ENCODE data around the gene ZDHHC14. TPM values are rescaled to one million over a fixed set of nuclear protein-coding genes. Genes with fewer than 3 reads are reported as not detected.

The ZDHHC14 gene
- total RNA-seq, 1 experiment from 2014 or later, result 3.2 TPM

GRCh38 chr6:157627195-157627966, 246.4 kb downstream of the ZDHHC14 start:
- ChIA-PET CTCF (no interaction called here), POLR2A (ENCODE audit: low non-redundant PET) (no interaction called here)
- DNase-seq (ENCODE audit: low spot score), result no peak
- intact Hi-C loops (cut with micrococcal nuclease; ENCODE audit: unreplicated experiment), result no loop called here
- no peaks in the 10 kb centered on the region for H3K36me3 ChIP-seq (ENCODE audit: insufficient read depth, low read length, poor library complexity, severe bottlenecking)
- no peaks in the 10 kb centered on the region for H3K27me3 ChIP-seq (replicated peaks; ENCODE audit: insufficient read depth, low read depth, low read length, poor library complexity)
- H3K9me3 ChIP-seq (ENCODE audit: low read depth, low read length, poor library complexity, severe bottlenecking), result no peaks in the 10 kb centered on the region
- BruUV-seq (replicated peaks), result no TSS peak
- TF ChIP-seq EZH2 (IDR thresholded peaks at IDR 0.05; ENCODE audit: borderline replicate concordance, low read depth, low read length, poor library complexity, severe bottlenecking), result no peak
- no peak for TF ChIP-seq CTCF (conservative IDR thresholded peaks at IDR 0.05; ENCODE audit: low read depth, low read length)
- no peak overlapping the region for H3K4me3 ChIP-seq (ENCODE audit: low read depth, low read length, poor library complexity, severe bottlenecking)
- no peak overlapping the region for H3K27ac ChIP-seq (ENCODE audit: low read depth, low read length, poor library complexity, severe bottlenecking)
- H3K4me1 ChIP-seq (ENCODE audit: insufficient read depth, low read length, poor library complexity, severe bottlenecking), result no peaks in the 10 kb centered on the region

- intact Hi-C loops (cut with micrococcal nuclease; ENCODE audit: unreplicated experiment), result no loop called here
- ChIA-PET POLR2A (ENCODE audit: low non-redundant PET) (no interaction called here), CTCF (no interaction called here)
- H3K4me3 ChIP-seq (ENCODE audit: low read depth, low read length, poor library complexity, severe bottlenecking), result no peak overlapping the region
- no peak overlapping the region for H3K27ac ChIP-seq (ENCODE audit: low read depth, low read length, poor library complexity, severe bottlenecking)
- H3K36me3 ChIP-seq (ENCODE audit: insufficient read depth, low read length, poor library complexity, severe bottlenecking), result no peaks in the 10 kb centered on the region
- H3K9me3 ChIP-seq (ENCODE audit: low read depth, low read length, poor library complexity, severe bottlenecking), result no peaks in the 10 kb centered on the region
- no peak for DNase-seq (ENCODE audit: low spot score)
- no TSS peak for BruUV-seq (replicated peaks)
- no peaks in the 10 kb centered on the region for H3K27me3 ChIP-seq (replicated peaks; ENCODE audit: insufficient read depth, low read depth, low read length, poor library complexity)
- no peaks in the 10 kb centered on the region for H3K4me1 ChIP-seq (ENCODE audit: insufficient read depth, low read length, poor library complexity, severe bottlenecking)
- TF ChIP-seq CTCF (conservative IDR thresholded peaks at IDR 0.05; ENCODE audit: low read depth, low read length) (no peak), EZH2 (IDR thresholded peaks at IDR 0.05; ENCODE audit: borderline replicate concordance, low read depth, low read length, poor library complexity, severe bottlenecking) (no peak)
These were observed 247.5 kb downstream of the ZDHHC14 start for GRCh38 chr6:157628463-157628862.

GRCh38 chr6:157629220-157629619, 248.2 kb downstream of the ZDHHC14 start:
- no peak for DNase-seq (ENCODE audit: low spot score)

More at GRCh38 chr6:157629220-157629619, 248.2 kb downstream of the ZDHHC14 start:
- Histone ChIP-seq H3K36me3 (ENCODE audit: insufficient read depth, low read length, poor library complexity, severe bottlenecking) (no peaks in the 10 kb centered on the region), H3K9me3 (ENCODE audit: low read depth, low read length, poor library complexity, severe bottlenecking) (no peaks in the 10 kb centered on the region), H3K27me3 (replicated peaks; ENCODE audit: insufficient read depth, low read depth, low read length, poor library complexity) (no peaks in the 10 kb centered on the region), H3K4me1 (ENCODE audit: insufficient read depth, low read length, poor library complexity, severe bottlenecking) (no peaks in the 10 kb centered on the region), H3K27ac (ENCODE audit: low read depth, low read length, poor library complexity, severe bottlenecking) (no peak overlapping the region), H3K4me3 (ENCODE audit: low read depth, low read length, poor library complexity, severe bottlenecking) (no peak overlapping the region)
- TF ChIP-seq EZH2 (IDR thresholded peaks at IDR 0.05; ENCODE audit: borderline replicate concordance, low read depth, low read length, poor library complexity, severe bottlenecking) (no peak), CTCF (conservative IDR thresholded peaks at IDR 0.05; ENCODE audit: low read depth, low read length) (no peak)
- ChIA-PET POLR2A (ENCODE audit: low non-redundant PET) (no interaction called here), CTCF (no interaction called here)
- intact Hi-C loops (cut with micrococcal nuclease; ENCODE audit: unreplicated experiment), result no loop called here
- BruUV-seq (replicated peaks), result no TSS peak

All from A673 (cell line).